Esophagus mucosa (tissue), 1 donor: ENCODE measurements around the gene MACROD2. TPM values are rescaled to one million over a fixed set of nuclear protein-coding genes. Genes with fewer than 3 reads are reported as not detected.

Experiments used
- ATAC-seq: fragments of 200-7000 bp; cut with Tn5 transposase; one replicate; pipeline ENCODE4 v1.9.1; 2020
- total RNA-seq: library from RNA; stranded (reverse); gene quantifications from one replicate; pipeline ENCODE4 v1.2.4, GENCODE V29; 2023
- donor health status: DM: yes; HTN: yes; CAD: no.

Gene MACROD2
- total RNA-seq, 1 donor from 2014 or later: 2.2 TPM

DNA sequence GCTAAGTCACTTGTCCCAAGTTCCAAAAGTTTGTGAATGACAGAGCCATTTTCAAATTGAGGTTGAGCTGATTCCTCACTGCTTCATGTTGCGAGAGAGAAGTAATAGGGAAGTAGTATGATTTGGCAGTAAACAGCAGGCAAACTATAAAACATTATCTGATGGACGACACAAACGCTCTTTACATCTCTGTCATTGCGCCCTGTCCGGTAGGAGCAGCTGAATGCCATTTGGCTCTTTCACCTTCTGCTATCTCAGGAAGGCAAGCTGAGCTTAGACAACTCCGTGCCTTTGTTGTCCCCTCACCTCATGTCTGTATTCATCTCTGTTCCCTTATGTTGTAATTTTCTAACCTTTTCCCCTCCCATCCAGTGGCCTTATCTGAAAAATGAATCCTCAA lies 782.8 kb downstream of the MACROD2 start:
- no peak for ATAC-seq

DNA sequence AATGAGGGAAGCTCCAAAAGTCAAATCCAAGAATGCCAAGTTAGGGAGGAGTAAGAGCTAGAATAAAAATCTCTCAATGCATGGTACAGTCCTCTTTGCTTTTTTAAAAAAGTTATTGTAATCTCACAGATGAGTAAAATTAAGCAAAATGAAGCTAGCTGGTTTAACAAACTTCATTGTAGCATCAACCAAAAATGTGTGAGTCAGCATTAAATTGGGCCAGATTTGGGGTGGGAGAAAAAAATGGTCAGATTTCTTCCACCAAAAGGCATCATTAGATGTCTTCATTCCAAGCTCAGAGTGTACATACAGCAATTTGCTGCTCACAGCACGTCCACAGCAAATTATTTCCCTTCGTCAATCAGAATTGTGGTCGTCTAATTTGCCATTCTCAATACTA lies 783.6 kb downstream of the MACROD2 start:
- ATAC-seq: no peak

DNA sequence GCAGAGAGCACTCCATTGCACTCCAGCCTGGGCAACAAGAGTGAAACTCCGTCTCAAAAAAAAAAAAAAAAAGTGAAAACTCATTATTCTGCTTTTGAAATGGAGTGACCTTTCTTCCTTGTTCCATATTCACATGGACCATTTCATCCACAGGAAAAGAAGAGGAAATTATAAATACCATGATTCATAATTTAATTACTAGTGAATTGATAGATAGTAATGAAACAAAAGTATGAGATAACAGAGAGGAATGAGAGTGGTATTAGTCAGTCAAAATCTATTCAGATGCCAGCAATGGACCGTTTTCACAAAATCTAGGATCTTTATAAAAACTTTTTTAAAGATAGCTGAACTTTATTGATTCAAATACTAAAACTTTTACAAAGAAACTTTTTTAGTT lies 785.2 kb downstream of the MACROD2 start:
- ATAC-seq: no peak

DNA sequence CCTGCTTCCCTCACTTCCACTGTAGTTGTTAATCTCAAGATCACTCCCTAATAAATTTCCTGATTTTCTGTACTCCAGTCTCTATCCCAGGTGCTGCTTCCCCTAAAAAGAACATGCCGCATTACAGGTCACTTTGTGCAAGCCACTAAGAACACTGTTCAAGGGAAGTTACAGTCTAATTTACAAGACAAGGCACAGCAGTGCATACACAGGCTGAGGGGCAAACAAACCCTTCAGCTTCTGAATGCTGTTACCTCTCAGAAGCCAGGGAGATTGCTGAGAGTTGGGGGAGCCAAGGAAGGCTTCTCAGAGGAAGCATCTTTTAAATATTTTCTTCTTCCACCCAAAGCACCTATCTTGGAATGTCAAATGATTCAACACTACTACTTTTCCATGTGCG lies 787.4 kb downstream of the MACROD2 start:
- no peak for ATAC-seq

DNA sequence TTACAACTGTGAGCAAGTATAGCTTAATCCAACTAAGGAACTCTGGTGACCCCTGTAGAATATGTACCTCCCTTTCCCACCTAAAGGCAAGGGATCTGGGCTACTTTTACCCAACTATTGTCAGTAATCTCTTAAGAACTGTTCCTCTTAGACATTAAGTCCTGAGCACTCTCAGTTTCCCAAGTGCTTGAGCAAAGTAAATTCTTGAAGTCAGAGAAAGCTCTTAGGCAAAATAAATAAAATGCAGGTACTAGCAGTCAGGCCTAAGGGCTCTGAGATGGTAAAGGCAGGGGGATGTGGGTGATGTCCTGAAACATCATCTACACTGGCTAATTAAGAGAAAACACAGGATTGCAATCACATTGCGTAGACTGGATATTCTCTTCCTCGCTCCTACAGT lies 788.5 kb downstream of the MACROD2 start:
- no peak for ATAC-seq

DNA sequence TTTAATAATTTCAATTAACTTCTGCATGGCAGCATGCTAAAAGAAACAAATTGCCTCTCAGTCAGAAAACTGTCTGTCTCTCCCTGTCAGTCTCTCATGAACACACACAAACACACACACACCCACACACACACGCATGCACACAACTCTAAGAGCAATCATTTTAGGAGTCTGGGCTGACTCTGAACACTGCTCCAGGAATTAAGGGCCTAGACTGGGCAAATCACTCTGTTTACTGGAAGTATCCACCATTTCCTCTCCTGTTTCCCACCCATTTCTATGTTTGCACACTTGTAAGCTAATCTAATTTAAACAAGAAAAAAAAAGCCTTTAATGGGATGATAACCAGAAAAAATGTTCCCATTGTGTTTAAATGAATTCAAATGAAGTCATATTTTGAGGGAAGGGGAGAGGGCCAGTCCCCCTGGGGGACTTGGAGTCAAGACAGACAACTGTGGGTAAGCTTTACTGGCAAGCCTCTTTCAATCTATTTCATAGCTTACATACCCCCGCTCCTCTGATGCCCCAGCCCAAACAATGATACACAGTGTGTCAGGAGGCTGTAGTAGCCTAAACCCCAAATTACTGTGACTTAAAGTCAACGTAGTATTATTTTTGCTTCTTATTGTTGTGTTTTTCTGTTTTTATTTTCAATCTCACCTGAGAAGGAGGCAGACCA lies 789.9 kb downstream of the MACROD2 start:
- ATAC-seq: no peak

DNA sequence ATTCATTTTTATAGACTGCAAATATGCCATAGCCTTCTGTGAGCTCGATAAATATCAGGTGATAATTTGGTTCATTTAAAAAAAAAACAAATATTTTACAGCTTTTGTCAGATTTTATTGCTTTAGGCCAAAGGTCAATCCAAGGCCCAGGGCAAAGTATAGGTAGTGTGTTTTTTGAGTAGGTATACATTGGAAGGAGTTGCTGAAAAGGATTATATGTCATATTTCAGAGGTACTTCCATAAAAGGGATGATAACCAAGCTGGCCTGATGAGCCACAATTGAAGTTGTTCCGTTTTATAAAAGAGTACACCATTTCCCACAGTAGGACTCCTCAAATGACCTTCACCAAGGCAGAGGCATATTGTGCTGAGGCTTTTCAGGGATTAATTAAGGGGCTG lies 794.9 kb downstream of the MACROD2 start:
- no peak for ATAC-seq

DNA sequence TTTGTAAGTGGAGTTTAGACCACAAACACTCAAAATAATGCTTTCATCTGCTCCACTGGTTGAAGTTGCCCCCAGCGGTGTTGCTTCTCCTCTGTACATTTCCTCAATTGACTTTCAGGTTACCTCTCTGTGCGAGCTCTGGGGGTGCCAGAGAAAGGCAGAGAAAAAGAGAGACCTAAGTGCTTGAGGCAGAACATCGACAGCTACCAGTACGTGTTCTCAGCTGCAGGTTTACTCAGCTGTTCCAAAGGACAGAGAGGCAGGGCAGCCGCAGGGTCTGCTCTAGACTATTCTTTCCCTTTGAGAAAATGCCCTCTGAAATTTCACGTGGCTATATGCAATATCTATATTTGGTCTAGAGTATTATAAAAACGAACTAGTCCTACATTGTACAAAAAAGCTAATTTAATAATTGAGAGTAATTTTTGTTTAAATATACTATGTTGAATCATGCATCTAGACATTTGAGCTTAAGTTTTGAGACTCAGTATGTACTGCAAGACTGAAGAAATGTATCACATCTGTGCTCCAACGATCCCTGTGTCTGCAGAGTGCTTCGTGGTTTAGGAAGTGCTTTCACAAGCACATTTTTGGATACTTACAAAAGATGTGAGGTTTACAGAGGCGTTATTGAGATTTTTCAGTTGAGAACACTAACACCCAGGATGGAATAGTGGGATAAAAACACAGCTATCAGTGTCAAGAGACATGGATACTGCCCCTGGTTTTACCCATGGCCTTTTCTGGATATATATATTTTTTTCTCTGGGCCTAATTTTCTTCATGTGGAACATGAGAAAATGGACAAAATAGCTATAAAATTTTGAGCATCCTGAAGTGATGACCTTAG lies 795.7 kb downstream of the MACROD2 start:
- no peak for ATAC-seq

DNA sequence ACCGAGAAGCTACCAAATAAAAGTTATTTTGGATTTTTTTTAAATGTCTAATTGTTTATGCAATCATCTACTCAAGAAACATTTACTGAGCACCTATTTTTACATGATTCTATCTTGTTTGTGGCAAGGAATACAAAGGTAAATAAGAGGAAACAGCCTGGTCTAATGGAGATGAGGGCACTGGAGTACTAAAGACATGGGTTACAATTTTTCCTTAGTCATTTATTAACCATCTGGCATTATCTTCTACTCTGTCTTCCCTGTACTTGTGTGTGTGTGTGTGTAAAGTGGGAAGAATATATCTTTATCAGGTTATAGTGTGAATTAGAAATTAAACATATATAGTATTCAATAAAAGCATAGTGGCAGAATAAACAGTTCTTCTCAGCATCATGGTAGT lies 797.6 kb downstream of the MACROD2 start:
- no peak for ATAC-seq

DNA sequence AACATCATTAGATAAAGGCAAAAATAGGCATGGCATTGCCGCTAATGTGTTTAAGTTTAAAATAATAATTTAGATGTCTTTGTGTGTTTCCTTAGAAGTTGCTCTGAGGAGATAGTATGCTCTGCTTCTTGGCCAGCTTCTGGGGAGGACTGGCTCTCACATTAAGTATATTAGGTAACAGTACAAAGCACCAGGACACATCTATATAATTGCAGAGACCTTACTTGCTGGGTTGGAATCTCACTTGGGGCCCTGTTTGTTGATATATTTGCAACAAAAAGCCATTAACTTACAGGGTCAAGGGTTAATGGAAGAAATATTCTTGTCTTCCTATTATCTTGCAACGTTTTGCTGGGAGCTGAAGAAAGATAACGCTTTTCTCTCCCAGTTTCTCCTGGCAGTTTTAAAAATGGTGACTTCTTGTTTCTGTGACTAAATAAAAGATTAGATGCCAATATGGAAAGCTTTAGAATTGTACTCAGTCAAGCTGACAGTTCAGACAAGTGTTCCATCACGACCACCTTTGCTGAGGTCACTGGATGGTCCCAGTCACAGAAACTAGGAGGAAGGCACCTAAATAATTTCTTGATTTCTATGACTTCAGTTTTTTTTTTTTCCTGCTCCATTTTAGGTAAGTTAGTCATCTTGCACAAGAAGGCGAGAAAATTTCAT lies 804.4 kb downstream of the MACROD2 start:
- no peak for ATAC-seq

DNA sequence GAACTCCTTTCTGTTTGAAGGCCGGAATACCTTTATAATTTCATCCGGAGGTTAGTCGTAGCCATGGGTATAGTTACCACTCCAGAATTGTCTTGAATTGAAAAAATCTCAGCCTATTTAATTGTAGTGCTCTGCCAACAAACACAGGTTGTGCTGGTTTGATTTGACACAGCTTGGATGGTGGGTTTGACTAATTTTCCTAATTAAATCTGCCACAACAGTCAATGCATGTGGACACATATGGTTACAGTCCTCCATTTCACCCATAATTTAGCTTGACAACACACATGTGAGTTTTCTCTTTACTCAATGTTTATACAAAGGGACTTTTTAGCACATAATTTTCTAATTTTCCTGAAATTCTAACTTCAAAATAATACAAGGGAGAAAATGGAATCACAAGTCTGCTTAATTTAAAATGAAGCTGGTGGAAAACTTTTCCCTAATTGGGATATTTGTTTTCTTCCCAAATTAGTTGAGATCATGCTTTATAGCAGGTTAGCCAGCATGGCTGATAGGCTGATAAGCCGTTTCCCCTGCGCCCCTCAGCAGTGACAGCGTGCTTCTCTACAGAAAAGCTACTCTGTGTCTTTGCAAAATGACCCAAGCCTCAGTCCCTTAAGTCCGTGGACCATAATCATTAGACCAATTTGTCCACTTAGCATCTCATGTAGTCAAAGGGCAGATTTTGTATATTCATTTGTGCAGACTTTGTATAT lies 805.5 kb downstream of the MACROD2 start:
- no peak for ATAC-seq

DNA sequence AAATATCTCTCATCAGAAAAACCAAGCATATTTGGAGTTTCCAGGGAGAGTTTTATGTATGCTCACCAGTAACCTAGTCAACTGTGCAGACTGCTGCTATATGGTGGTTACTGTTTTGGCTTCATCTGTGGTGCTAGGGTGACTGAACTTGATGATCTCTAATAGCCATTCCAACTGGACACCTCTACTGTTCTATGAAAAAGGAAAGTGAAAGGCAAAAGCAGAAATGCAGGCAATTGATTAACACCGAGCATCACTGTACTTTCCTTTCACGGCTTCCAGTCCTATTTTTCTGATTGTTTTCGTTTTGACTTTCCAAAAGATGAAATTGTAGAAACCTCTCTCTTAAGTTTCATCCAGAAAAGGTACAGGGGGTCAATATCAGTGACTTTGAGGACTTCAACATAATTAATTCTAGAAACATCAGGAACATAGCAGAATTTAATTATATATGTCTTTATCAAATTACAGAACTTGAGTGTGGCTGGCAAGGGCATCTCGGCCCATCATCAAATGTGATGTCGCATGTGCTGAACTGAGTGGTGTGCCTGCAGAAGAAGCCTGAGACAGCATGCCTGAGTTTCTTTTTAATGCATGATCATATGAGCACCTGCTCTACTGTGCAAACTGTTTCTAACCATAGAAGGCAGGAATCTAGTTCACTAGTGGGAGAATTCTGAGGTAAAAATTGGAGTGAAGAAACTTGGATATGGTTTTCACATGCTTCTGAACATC lies 806.4 kb downstream of the MACROD2 start:
- no peak for ATAC-seq

DNA sequence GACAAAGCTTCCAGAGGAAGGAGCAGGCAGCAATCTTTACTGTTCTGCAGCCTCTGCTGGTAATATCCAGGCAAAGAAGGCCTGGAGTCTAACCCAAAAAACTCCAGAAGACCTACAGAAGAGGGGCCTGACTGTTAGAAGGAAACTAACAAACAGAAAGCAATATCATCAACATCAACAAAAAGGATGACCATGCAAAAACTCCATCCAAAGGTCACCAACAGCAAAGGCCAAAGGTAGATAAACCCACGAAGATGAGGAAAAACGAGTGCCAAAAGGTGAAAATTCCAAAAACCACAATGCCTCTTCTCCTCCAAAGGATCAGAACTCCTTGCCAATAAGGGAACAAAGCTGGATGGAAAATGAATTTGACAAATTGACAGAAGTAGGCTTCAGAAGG lies 811.9 kb downstream of the MACROD2 start:
- ATAC-seq: no peak

DNA sequence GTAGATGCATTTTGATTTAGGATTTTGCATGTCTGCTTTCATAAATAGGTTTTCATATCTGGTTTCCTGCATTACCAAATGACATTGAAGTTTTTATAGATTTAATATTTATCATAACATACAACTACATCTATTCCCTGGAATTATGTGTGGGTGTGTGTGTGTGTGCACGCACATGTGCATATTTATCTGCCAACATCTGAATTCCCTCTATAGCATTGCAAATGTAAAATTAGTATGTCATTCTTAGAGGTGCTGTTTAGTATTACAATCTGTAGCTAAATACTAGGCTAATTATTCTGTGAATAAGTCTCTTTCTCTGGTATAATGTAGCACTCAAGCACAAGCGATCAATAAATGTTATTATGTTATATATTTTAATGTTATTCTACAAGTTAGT lies 820.0 kb downstream of the MACROD2 start:
- ATAC-seq: no peak

DNA sequence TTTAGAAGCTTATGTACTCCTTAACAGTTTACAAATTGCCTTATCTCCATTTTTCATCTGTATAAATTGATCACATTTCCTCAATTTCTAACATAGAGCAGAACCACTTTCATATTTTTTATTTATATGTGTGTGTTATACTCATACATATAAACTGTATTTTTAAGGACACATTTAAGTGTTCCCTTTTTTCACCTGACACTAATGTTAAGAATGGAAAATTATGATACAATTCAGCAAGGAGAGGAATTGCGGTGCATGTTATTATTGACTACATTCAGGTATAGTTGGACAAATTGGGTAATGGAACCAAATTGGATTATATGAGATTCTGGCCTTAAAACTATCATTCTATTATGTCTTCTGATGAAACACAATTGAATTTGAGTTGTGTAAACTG lies 821.2 kb downstream of the MACROD2 start:
- no peak for ATAC-seq

DNA sequence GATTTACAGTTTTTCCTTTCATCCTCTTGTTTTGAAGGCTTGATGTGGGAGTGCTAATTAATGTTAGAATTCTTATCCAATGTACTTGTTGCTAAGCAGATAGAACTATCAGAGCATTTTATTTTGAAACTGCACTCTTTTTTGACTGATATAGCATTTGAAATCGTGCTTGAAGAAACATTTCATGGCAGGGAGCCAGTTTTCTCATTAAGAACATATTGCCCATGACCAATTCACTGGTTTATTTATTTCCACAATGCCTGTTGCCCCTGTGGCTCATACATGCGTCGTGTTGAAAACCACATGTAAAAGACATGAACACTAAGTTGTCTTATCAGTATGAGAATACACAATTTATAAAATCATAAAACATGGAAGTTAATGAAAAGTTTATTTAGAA lies 821.8 kb downstream of the MACROD2 start:
- no peak for ATAC-seq

DNA sequence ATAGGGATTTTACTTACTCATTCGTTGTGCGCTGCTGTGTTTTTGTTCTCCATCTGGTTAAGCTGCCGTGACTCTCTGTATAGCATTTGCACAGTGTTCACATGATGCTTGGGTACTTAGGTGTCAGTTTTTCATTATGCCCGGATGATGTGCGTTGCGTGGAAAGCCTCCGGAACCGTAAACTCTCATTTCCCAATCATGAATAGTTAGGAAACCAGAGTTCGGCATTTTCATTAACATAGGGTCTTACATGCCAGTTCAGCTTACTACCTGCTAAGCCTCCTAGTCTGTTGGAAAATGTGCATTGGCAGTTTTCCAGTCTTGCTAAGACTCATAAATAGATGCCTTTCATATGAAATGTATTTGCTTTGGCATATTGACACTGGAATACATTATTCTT lies 825.5 kb downstream of the MACROD2 start:
- no peak for ATAC-seq

DNA sequence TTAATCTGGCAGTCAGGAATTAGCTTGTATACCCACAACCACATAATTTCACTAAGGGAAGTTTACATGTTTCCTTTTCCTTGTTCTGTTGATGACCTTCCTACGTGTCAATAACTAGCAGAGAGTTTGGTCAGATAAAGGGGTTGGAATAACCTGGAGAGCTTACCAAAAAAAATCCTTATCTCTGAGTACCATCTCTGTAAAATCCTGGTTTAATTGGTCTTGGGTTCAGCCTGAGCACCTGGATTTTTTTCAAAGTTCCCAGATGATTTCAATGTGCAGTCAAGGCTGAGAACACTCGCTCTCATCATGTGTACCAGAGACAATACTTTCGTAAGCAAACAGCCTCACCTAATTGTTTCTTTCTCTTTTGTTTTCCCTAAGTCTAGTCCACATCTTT lies 825.9 kb downstream of the MACROD2 start:
- ATAC-seq: no peak

DNA sequence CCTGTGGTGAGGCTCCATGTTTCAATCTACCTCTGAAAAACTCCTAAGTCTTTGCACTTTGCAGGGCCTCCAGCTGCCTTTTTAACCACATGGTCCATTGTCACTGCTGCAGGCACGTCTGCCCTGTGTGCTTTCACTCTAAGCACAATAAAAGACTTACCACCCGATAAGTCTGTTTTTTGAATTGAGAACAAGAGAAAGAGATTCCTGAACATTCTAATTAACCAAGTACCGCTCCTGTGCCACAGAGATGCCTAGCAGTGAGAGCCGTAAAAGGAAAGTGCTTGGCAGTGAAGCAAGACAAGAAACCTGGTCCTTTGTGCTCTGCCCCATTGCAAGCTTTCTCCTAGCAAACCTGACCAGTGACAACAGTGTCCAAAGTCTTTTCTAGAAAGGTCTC lies 829.7 kb downstream of the MACROD2 start:
- ATAC-seq: no peak

DNA sequence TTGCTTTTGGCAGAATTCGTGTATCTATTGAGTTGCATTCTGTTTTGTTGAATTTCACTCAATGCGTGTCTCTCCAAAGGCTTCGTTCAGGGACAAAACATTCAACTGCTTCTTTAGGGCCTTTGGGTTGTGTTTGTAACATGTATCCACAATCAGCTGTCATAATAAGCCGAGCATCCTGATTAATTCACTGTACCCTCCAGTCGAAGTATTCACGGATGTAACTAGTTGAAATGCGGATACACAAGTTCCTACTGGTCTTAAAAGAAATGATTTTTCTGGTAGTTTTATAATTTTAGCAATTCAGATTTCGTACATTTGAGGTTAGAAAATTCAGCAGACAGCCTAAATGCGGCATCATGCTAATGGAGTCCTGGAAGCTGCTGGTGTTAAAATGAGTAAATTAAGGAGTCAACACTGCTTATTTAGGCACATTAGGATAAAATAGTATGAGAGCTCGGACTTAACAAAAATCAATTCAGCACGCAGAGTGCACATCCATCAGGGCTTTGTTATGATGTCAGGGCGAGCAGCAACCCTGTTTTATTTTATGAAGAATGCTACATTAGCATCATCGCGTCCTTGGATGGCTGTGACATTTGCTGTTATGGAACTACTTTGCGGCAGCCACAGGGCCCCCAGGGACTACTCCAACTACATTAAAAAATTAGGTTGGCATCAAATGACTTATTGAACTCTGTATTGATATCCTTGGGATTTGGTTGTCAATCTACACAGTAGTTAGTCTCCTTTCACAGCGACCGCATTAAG lies 831.4 kb downstream of the MACROD2 start:
- ATAC-seq: no peak

DNA sequence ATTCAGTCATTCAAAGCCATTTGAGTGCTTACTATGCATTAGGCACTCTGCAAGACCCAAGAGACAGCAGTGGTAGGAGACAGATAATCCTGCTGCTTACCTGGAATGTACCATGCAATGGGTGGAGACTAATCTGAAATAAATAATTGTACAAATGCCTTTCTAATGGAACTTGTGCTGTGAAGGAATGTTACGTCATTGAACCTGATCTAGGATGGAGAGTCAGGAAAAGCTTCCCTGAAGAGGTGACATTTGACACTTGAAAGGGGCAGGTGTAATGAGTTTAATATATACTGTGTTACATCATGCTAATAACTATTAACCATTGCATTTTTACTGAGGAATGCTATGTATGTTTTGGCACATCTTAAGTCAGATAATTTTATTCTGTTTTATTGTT lies 833.1 kb downstream of the MACROD2 start:
- ATAC-seq: no peak

DNA sequence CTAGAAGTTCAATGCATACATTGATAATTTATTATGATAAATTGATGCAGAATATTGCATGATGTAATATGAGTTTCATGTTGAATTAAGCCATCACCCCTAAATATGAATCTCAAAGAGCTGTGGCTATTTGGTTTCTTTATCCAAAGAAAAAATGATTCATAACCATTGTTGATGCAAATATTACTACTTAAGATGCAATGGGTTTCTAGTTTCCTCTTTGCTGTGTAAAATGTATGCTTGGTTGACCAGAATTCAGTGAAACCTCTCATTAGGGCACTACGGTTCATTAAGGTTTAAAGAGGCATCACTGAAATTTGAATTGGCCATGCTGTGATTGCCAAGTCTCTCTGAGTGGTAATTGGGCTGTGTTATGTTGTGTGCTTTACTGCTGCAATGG lies 834.6 kb downstream of the MACROD2 start:
- no peak for ATAC-seq
